Stimulated activated CD4-positive, alpha-beta T cell treated with anti-CD3 and anti-CD28 coated beads, Interleukin-2, amount 100 ng/mL, for 48 hours (primary cell): ENCODE results near the gene F7.
"Not testable (repeated sequence)": the region's sequence is repeated elsewhere in the genome, so short reads cannot be mapped to it uniquely, and the experiment has no call there.

ENCODE experiments used
- DNase-seq, 2 donors: peaks; one replicate each; pipeline ENCODE4 v3.0.0-alpha.2; 2020

Gene F7

GRCh38 chr13:113157206-113157928 lies 51.8 kb downstream of the F7 start:
- no peak for DNase-seq

GRCh38 chr13:113157929-113158747 lies 52.5 kb downstream of the F7 start, which contains the start of gene PROZ:
PROZ (plus strand) TSS chr13:113158648; CDS start chr13:113158661, 13 bp downstream.
- no peak for DNase-seq

GRCh38 chr13:113158946-113159345 lies 53.4 kb downstream of the F7 start:
- DNase-seq: no peak

GRCh38 chr13:113159701-113160100 lies 54.1 kb downstream of the F7 start:
- no peak for DNase-seq

GRCh38 chr13:113160983-113161382 lies 55.4 kb downstream of the F7 start:
- no peak for DNase-seq

- no peak for DNase-seq
Observed at GRCh38 chr13:113161433-113161832, 55.8 kb downstream of the F7 start.

- not testable (repeated sequence) for DNase-seq
Observed at GRCh38 chr13:113161975-113162374, 56.4 kb downstream of the F7 start.

- no peak for DNase-seq
Observed at GRCh38 chr13:113162783-113163685, 57.4 kb downstream of the F7 start.

GRCh38 chr13:113164492-113164891 lies 58.9 kb downstream of the F7 start:
- no peak for DNase-seq

- DNase-seq: no peak
Observed at GRCh38 chr13:113166266-113166665, 60.7 kb downstream of the F7 start.

- DNase-seq: no peak
Observed at GRCh38 chr13:113166681-113167080, 61.1 kb downstream of the F7 start.

- no peak for DNase-seq
Observed at GRCh38 chr13:113167155-113167554, 61.6 kb downstream of the F7 start.

GRCh38 chr13:113167575-113167974 lies 62.0 kb downstream of the F7 start:
- DNase-seq: no peak

GRCh38 chr13:113168211-113168610 lies 62.6 kb downstream of the F7 start:
- DNase-seq: no peak

GRCh38 chr13:113169277-113170272 lies 64.0 kb downstream of the F7 start:
- no peak for DNase-seq
